Esophagus muscularis mucosa (tissue), 3 donors: ENCODE measurements around the gene CCDC124.

Experiments
- CTCF ChIP-seq, 3 experiments: fragments of 200-600 bp in 2 of 3; fragments of 450-650 bp in 1 of 3; sonication (generic) in 2 of 3; IDR thresholded peaks; one replicate each; pipeline ENCODE4 v1.5.1; 2017 to 2019; ENCODE audit warnings: antibody characterized with exemption in 3 of 3, mild to moderate bottlenecking in 2 of 3, moderate library complexity in 1 of 3
- EP300 ChIP-seq: sonication (generic); formaldehyde crosslinking; IDR thresholded peaks from one replicate; pipeline ENCODE4 v1.6.1; 2017; ENCODE audit warnings: antibody characterized with exemption

- no peak for TF ChIP-seq EP300
- TF ChIP-seq CTCF (IDR thresholded peaks at IDR 0.05), result no peak
These were observed 4.6 kb downstream of the CCDC124 start for GRCh38 chr19:17937371-17937900.
